Endothelial cell of umbilical vein (primary cell): Measurements from ENCODE around the gene ELOVL1. TPM values are rescaled to one million over a fixed set of nuclear protein-coding genes. Genes with fewer than 3 reads are reported as not detected.

Source experiments
- BruUV-seq: library from RNA; stranded (reverse); fragments of 400-500 nt; replicated peaks from 2 replicates; lab custom pipeline; 2021; lab: Mats Ljungman, UMichigan
- CTCF ChIA-PET: fragments of 300-600, 350-600 bp; sonication (Branson Sonifier 250); formaldehyde crosslinking; loops from one replicate; lab custom pipeline; 2021; ENCODE audit warnings: antibody characterized with exemption, inconsistent platforms; lab: Charles Lee
- POLR2A ChIA-PET: fragments of 300-600, 350-600 bp; sonication (Branson Sonifier 250); formaldehyde crosslinking; loops from one replicate; lab custom pipeline; 2021; ENCODE audit warnings: antibody characterized with exemption, inconsistent platforms; lab: Charles Lee
- DNase-seq: peaks from one replicate; pipeline ENCODE4 v3.0.0-alpha.2; 2011; ENCODE audit warnings: low read depth, low spot score
- FAIRE-seq: peaks from 2 replicates; lab custom pipeline; 2011; peaks lifted over from hg19 to GRCh38; lab: Jason Lieb, UNC
- H2AFZ ChIP-seq: 2 replicates; pipeline ENCODE4 v1.6.0; 2012; ENCODE audit warnings: low read depth, low read length, control low read depth, inconsistent platforms
- H3K27ac ChIP-seq: 2 replicates; pipeline ENCODE4 v1.5.1; 2011; ENCODE audit warnings: low read depth, mild to moderate bottlenecking, control low read depth, low read length, moderate library complexity; ENCODE audit not compliant: insufficient read depth
- H3K27me3 ChIP-seq, 2 experiments: 2 replicates each; pipeline versions ENCODE4 v1.6.0 to v1.6.1; 2011; ENCODE audit warnings: low read length in 2 of 2, mixed read lengths in 1 of 2; ENCODE audit not compliant: control insufficient read depth in 2 of 2, insufficient read depth in 2 of 2
- H3K36me3 ChIP-seq, 2 experiments: 2 replicates in 1 of 2; 3 replicates in 1 of 2; pipeline ENCODE4 v1.5.1; 2011; ENCODE audit warnings: low read length in 2 of 2, mild to moderate bottlenecking in 1 of 2, moderate library complexity in 1 of 2; ENCODE audit not compliant: control insufficient read depth in 2 of 2, insufficient read depth in 2 of 2; ENCODE audit errors: extremely low read depth in 1 of 2
- H3K4me1 ChIP-seq: 3 replicates; pipeline ENCODE4 v1.5.1; 2011; ENCODE audit warnings: mild to moderate bottlenecking, low read length; ENCODE audit not compliant: control insufficient read depth, insufficient read depth; ENCODE audit errors: extremely low read depth
- H3K4me2 ChIP-seq: 2 replicates; pipeline ENCODE4 v1.6.1; 2011; ENCODE audit warnings: low read length, control low read depth, mixed read lengths; ENCODE audit not compliant: insufficient read depth
- H3K4me3 ChIP-seq, 3 experiments: fragments of 200-600 bp in 1 of 3; sonication (generic), shearing (Covaris generic) in 1 of 3; replicated peaks in 1 of 3; 2 replicates each; pipeline ENCODE4 v1.5.1; 2011 to 2016; ENCODE audit warnings: control low read depth in 3 of 3, low read length in 3 of 3, mild to moderate bottlenecking in 2 of 3, inconsistent platforms in 1 of 3, low read depth in 1 of 3, moderate library complexity in 1 of 3; ENCODE audit not compliant: insufficient read depth in 1 of 3
- H3K79me2 ChIP-seq: 2 replicates; pipeline ENCODE4 v1.6.0; 2012; ENCODE audit warnings: low read length, inconsistent platforms; ENCODE audit not compliant: control insufficient read depth, insufficient read depth
- H3K9ac ChIP-seq: replicated peaks from 2 replicates; pipeline ENCODE3; 2011; ENCODE audit warnings: low read length, control low read depth; ENCODE audit not compliant: insufficient read depth; ENCODE audit errors: extremely low read depth
- H3K9me1 ChIP-seq: replicated peaks from 3 replicates; pipeline ENCODE4 v1.6.0; 2011; ENCODE audit warnings: mild to moderate bottlenecking, low read length; ENCODE audit not compliant: control insufficient read depth, insufficient read depth; ENCODE audit errors: extremely low read depth
- H3K9me3 ChIP-seq: replicated peaks from 2 replicates; pipeline ENCODE4 v1.5.1; 2012; ENCODE audit warnings: low read length, inconsistent platforms; ENCODE audit not compliant: control insufficient read depth, insufficient read depth
- H4K20me1 ChIP-seq: replicated peaks from 2 replicates; pipeline ENCODE3; 2011; ENCODE audit warnings: mild to moderate bottlenecking, low read length; ENCODE audit not compliant: control insufficient read depth, insufficient read depth; ENCODE audit errors: extremely low read depth
- CTCF ChIP-seq, 2 donors: IDR thresholded peaks; 1 replicate in 1 of 2; 2 replicates in 1 of 2; pipeline ENCODE4 v1.5.1; 2011; ENCODE audit warnings: low read length in 2 of 2, mild to moderate bottlenecking in 2 of 2, moderate library complexity in 2 of 2, control low read depth in 1 of 2, inconsistent platforms in 1 of 2, low read depth in 1 of 2; ENCODE audit not compliant: insufficient read depth in 1 of 2; ENCODE audit errors: extremely low read depth in 1 of 2
- EZH2 ChIP-seq: IDR thresholded peaks from 2 replicates; pipeline ENCODE4 v1.6.1; 2012; ENCODE audit warnings: borderline replicate concordance, low read depth, mild to moderate bottlenecking, moderate library complexity, low read length, inconsistent platforms; ENCODE audit not compliant: severe bottlenecking
- FOS ChIP-seq: IDR thresholded peaks from 2 replicates; pipeline ENCODE4 v1.6.1; 2011; ENCODE audit warnings: mild to moderate bottlenecking, low read length, moderate library complexity, borderline replicate concordance; ENCODE audit not compliant: insufficient read depth
- JUN ChIP-seq: IDR thresholded peaks from 2 replicates; pipeline ENCODE4 v1.6.1; 2011; ENCODE audit warnings: borderline replicate concordance, low read depth; ENCODE audit not compliant: insufficient read length, insufficient read depth
- MAX ChIP-seq: IDR thresholded peaks from 2 replicates; pipeline ENCODE4 v1.6.1; 2011; ENCODE audit not compliant: insufficient read depth, insufficient read length
- MYC ChIP-seq: IDR thresholded peaks from one replicate; pipeline ENCODE4 v1.6.1; 2011; ENCODE audit warnings: mild to moderate bottlenecking, low read depth, low read length
- POLR2A ChIP-seq: IDR thresholded peaks from 2 replicates; pipeline ENCODE4 v1.6.1; 2012; ENCODE audit warnings: low read depth, mild to moderate bottlenecking, control low read depth, low read length
- POLR2AphosphoS5 ChIP-seq: IDR thresholded peaks from 2 replicates; pipeline ENCODE4 v1.6.1; 2012; ENCODE audit warnings: low read depth, mild to moderate bottlenecking, control low read depth, low read length, moderate library complexity; ENCODE audit not compliant: insufficient read depth
- dilution Hi-C: fragments of 300-500 bp; cut with MboI; formaldehyde crosslinking; loops from one replicate; pipeline ENCODE4 v1.15.0; 2019; ENCODE audit warnings: low sequenced_read_pairs; ENCODE audit not compliant: extremely low pct_ligation_motif_present
- intact Hi-C: fragments of 100-400 bp; cut with micrococcal nuclease; formaldehyde crosslinking; loops from one replicate; pipeline ENCODE4 v1.10.0; 2022
- polyA plus RNA-seq, 4 experiments: library from polyadenylated mRNA; depleted of rRNA in 3 of 4; stranded (reverse) in 3 of 4; unstranded in 1 of 4; fragments of >200 nt; gene quantifications; 2 replicates each; pipeline versions ENCODE4 v1.2.1 to v1.2.3, GENCODE V29; 2011 to 2012; ENCODE audit warnings: missing spikeins in 1 of 4
- total RNA-seq: library from RNA; stranded (reverse); gene quantifications from 2 replicates; pipeline ENCODE4 v1.2.3, GENCODE V29; 2021

ELOVL1 gene
- total and polyA plus RNA-seq, 2 donors (not counting 3 experiments of a cell fraction or from before 2014, with no cell fraction given), result 134 to 303 TPM

GRCh38 chr1:43349594-43350306, 18.1 kb downstream of the ELOVL1 start:
- Histone ChIP-seq H3K4me3 (peak overlapping the region in 1 of 3 experiments; percentile 33), H3K79me2 (no peaks in the 10 kb centered on the region), H3K27me3 (no peaks in the 10 kb centered on the region), H4K20me1 (no peaks in the 10 kb centered on the region), H3K9me1 (no peaks in the 10 kb centered on the region), H3K9ac (peak overlapping the region; percentile 67), H3K9me3 (no peaks in the 10 kb centered on the region), H3K27ac (no peak overlapping the region), H3K4me1 (peaks cover 3% of the 10 kb centered on the region), H3K4me2 (peak overlapping the region; percentile 72), H2AFZ (peak overlapping the region; percentile 95), H3K36me3 (no peaks in the 10 kb centered on the region)
- intact Hi-C loops (loop anchor here (1.0 kb wide), 1 partner anchor 9 kb away; the partner anchor contains the start of gene CDC20), dilution Hi-C loops (no loop called here)
- FAIRE-seq (no peak), DNase-seq (no peak)
- TF ChIP-seq FOS (peak; percentile 41), JUN (no peak), EZH2 (no peak), POLR2AphosphoS5 (no peak), CTCF (IDR thresholded peaks at IDR 0.05; ENCODE audit: extremely low read depth in 1 of 2, insufficient read depth in 1 of 2, low read depth in 1 of 2, low read length in 2 of 2) (no peak), MAX (no peak), POLR2A (no peak), MYC (no peak)
- no TSS peak for BruUV-seq
- POLR2A ChIA-PET, result no interaction called here
- CTCF ChIA-PET, result interaction anchor here (1.4 to 2.0 kb wide), 3 partner anchors 9 to 123 kb away, joined by 5 to 9 read pairs (median 8); no protein-coding TSS in a partner anchor
